ENCODE measurements around the gene IL33.

DNA sequence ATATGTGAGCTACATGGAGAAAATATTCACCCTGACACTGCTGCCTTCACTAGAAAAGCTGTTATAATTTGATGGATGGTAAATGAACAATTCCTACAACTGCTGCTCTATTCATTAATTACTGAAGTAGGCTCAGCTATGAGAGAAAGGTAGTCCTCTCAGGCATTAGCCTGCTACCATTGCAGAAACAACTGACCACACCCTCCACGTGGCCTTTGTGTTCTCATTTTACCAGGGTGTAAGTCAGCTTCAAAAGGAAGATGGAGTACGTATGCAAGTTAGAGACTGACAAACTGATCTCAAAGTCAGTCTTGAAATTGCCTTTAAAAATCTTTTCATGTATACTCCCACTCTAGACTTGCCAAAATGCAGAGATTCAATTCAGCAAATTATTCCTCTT lies 86.3 kb downstream of the IL33 start:
- TF ChIP-seq, protein P1, sequence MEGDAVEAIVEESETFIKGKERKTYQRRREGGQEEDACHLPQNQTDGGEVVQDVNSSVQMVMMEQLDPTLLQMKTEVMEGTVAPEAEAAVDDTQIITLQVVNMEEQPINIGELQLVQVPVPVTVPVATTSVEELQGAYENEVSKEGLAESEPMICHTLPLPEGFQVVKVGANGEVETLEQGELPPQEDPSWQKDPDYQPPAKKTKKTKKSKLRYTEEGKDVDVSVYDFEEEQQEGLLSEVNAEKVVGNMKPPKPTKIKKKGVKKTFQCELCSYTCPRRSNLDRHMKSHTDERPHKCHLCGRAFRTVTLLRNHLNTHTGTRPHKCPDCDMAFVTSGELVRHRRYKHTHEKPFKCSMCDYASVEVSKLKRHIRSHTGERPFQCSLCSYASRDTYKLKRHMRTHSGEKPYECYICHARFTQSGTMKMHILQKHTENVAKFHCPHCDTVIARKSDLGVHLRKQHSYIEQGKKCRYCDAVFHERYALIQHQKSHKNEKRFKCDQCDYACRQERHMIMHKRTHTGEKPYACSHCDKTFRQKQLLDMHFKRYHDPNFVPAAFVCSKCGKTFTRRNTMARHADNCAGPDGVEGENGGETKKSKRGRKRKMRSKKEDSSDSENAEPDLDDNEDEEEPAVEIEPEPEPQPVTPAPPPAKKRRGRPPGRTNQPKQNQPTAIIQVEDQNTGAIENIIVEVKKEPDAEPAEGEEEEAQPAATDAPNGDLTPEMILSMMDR (IDR thresholded peaks at IDR 0.05): no peak
- TF ChIP-seq EP300 (IDR thresholded peaks at IDR 0.05) (no peak), POLR2A (IDR thresholded peaks at IDR 0.05; ENCODE audit: low read depth) (no peak), POLR2AphosphoS5 (IDR thresholded peaks at IDR 0.05) (no peak)

All from esophagus muscularis mucosa (tissue), 4 donors.